HL-60 (cell line): Measurements from ENCODE around the gene RBM7.

ENCODE experiments used
- DNase-seq, 2 experiments: peaks; one replicate each; pipeline ENCODE4 v3.0.0-alpha.2; 2010 to 2020; ENCODE audit warnings: low read depth in 1 of 2, low spot score in 1 of 2
- H3K27ac ChIP-seq: fragments of 250-450 bp; sonication (Bioruptor Pico); replicated peaks from 2 replicates; pipeline ENCODE4 v1.5.1; 2020; ENCODE audit warnings: mild to moderate bottlenecking, moderate library complexity
- H3K27me3 ChIP-seq: fragments of 250-450 bp; sonication (Bioruptor Pico); 2 replicates; pipeline ENCODE4 v1.5.1; 2021; ENCODE audit warnings: mild to moderate bottlenecking, moderate library complexity; ENCODE audit not compliant: insufficient read depth, poor library complexity, severe bottlenecking
- H3K4me3 ChIP-seq: replicated peaks from 2 replicates; pipeline ENCODE4 v1.5.1; 2011; ENCODE audit warnings: mild to moderate bottlenecking, control low read depth, low read length; ENCODE audit not compliant: insufficient read depth
- CTCF ChIP-seq: IDR thresholded peaks from one replicate; pipeline ENCODE4 v1.5.1; 2011; ENCODE audit warnings: low read length, control low read depth, inconsistent platforms; ENCODE audit not compliant: insufficient read depth
- GABPA ChIP-seq: IDR thresholded peaks from 2 replicates; pipeline ENCODE4 v1.6.1; 2012; ENCODE audit warnings: low read depth
- POLR2AphosphoS5 ChIP-seq: IDR thresholded peaks from 2 replicates; pipeline ENCODE4 v1.6.1; 2012; ENCODE audit warnings: low read depth
- REST ChIP-seq: IDR thresholded peaks from 2 replicates; pipeline ENCODE4 v1.6.1; 2012; ENCODE audit warnings: low read depth; ENCODE audit not compliant: insufficient replicate concordance
- SPI1 ChIP-seq: IDR thresholded peaks from 2 replicates; pipeline ENCODE4 v1.6.1; 2012; ENCODE audit warnings: low read depth, mild to moderate bottlenecking, borderline replicate concordance

The RBM7 gene

GRCh38 chr11:114430290-114430689, 29.8 kb downstream of the RBM7 start:
- DNase-seq: no peak
- Histone ChIP-seq H3K27ac (no peak overlapping the region), H3K4me3 (no peak overlapping the region), H3K27me3 (no peaks in the 10 kb centered on the region)
- TF ChIP-seq GABPA (no peak), POLR2AphosphoS5 (no peak), CTCF (no peak), REST (no peak), SPI1 (no peak)

GRCh38 chr11:114432893-114433292, 32.4 kb downstream of the RBM7 start:
- no peak overlapping the region for H3K4me3 ChIP-seq
- no peak overlapping the region for H3K27ac ChIP-seq
- DNase-seq: no peak
- TF ChIP-seq CTCF: no peak
- no peak for TF ChIP-seq SPI1
- TF ChIP-seq POLR2AphosphoS5: no peak
- no peak for TF ChIP-seq GABPA
- TF ChIP-seq REST: no peak
- H3K27me3 ChIP-seq: no peaks in the 10 kb centered on the region

- TF ChIP-seq CTCF: no peak
- no peak for TF ChIP-seq POLR2AphosphoS5
- TF ChIP-seq SPI1: no peak
- no peak for TF ChIP-seq REST
- TF ChIP-seq GABPA: no peak
- Histone ChIP-seq H3K27ac (no peak overlapping the region), H3K27me3 (no peaks in the 10 kb centered on the region), H3K4me3 (no peak overlapping the region)
- DNase-seq: no peak
These were observed 32.9 kb downstream of the RBM7 start for GRCh38 chr11:114433376-114433775.
